SKM-1 treated with dmso at 0.1 percent for 144 hours (cell line): ENCODE results near the gene JUN.

Source experiments
- DNase-seq: peaks from one replicate; lab custom pipeline; 2025; ENCODE audit not compliant: unreplicated experiment; lab: John Stamatoyannopoulos, UW

JUN gene

GRCh38 chr1:58783993-58784757, at the start of gene JUN:
Gene JUN (minus strand): TSS chr1:58784047. CDS start chr1:58783070, 977 bp downstream.
- peak; percentile 98 for DNase-seq

DNA sequence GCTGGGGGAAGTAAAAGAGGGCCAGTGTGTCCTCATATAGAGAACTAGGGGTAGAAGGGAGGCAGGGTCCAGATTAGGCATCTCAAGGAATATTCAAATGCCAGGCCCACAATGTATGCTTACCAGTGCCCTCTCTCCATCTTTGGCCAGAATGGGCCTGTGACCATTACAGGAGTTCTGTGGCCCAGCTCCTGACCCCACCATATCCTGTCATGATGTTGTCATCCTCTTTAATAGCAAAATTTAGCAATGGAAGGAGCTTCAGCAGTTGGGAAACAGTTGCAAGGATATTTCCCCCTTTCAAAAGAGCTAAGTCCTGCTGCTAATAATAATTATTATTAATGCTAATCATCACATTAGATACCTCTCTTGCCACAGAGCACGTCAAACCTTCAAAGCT, 49.3 kb upstream of the JUN start:
- no peak for DNase-seq

DNA sequence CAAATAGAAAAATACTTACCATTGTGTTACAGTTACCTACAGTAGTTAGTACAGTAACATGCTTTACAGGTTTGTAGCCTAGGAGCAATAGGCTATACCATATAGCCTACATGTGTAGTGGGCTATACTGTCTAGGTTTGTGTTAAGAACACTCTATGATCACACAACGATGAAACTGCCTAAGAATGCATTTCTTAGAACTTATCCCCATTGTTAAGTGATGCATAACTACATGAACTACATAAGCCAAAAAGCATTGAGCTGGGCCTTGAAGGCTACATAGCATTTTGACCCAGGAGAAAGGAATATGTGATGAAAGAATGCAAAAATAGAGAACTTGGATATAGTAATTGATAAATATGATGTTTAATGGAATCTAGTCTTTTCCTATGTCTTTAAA, 46.4 kb upstream of the JUN start:
- DNase-seq, result no peak

- DNase-seq, result no peak
Measured at GRCh38 chr1:58829866-58830265, 46.0 kb upstream of the JUN start.

- DNase-seq, result no peak
Measured at GRCh38 chr1:58827298-58827697, 43.5 kb upstream of the JUN start.

DNA sequence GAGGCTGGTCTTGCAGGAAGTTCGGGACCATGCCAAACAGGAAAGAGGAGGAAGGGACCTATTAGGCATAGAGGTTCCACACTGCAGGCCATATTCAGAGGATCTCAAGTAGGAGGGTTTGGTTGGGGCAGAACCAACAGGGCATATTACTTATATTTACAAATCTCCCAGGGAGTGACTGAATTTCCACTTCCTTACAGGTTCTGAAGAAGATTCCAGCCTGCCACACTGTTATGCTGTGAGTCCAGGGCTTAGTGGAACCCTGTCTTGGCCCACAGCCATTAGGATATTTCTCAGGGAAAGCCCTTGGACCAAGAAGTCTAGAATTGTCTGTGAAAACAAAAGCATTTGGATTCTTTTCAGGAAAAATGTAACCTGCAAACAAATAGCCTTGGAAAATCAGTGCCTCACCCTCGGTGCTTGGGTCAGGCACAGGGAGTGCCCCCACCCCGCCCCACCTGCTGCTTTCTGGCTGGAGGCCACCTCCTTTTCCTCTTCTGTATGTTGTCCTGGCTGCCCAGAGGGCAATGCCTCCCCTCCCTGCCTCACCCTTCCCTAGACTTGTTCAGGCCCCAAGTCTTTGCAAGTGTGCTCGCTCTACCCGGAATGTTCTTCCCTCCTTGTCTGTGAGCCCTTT, 41.0 kb upstream of the JUN start:
- no peak for DNase-seq

GRCh38 chr1:58823481-58824010, 39.7 kb upstream of the JUN start:
- no peak for DNase-seq

GRCh38 chr1:58821309-58821708, 37.5 kb upstream of the JUN start:
- DNase-seq, result no peak

DNA sequence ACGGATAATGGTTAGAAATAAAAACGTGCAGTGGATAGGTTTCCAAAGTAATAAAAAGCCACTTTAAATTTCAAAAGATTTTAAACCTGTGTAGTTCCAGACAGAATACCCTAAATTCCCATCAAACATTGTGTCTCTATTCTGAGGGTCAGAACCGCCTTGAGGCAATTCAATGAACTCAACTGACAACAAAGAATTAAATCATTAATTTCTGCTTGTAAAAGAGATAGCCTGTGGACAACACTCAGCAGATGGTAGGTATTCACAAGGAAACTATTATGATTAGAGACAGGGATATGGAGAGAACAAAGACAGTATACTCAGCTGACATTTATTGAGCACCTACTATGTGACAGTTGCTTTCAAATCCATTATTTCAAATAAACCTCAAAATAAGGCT, 35.1 kb upstream of the JUN start:
- no peak for DNase-seq

GRCh38 chr1:58818075-58818474, 34.2 kb upstream of the JUN start:
- DNase-seq, result no peak

DNA sequence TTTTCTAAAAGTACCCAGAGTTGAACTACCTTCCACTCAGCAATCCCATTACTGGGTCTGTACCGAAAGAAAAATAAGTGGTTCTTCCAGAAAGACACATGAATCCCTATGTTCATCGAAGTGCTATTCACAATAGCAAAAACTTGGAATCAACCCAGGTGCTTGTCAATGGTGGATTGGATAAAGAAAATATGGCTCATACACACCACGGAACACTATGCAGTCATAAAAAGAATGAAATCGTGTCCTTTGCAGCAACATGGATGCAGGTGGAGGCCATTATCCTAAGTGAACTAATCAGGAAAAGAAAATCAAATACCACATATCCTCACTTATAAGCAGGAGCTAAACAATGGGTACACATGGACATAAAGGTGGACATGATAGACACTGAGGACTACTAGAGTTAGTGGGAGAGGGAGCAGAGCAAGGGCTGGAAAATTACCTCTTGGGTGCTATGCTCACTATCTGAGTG, 32.9 kb upstream of the JUN start:
- no peak for DNase-seq

GRCh38 chr1:58816072-58816746, 32.4 kb upstream of the JUN start:
- peak; percentile 79 for DNase-seq

GRCh38 chr1:58815686-58816071, 31.8 kb upstream of the JUN start:
- no peak for DNase-seq

GRCh38 chr1:58815069-58815685, 31.3 kb upstream of the JUN start:
- DNase-seq, result peak; percentile 73

DNA sequence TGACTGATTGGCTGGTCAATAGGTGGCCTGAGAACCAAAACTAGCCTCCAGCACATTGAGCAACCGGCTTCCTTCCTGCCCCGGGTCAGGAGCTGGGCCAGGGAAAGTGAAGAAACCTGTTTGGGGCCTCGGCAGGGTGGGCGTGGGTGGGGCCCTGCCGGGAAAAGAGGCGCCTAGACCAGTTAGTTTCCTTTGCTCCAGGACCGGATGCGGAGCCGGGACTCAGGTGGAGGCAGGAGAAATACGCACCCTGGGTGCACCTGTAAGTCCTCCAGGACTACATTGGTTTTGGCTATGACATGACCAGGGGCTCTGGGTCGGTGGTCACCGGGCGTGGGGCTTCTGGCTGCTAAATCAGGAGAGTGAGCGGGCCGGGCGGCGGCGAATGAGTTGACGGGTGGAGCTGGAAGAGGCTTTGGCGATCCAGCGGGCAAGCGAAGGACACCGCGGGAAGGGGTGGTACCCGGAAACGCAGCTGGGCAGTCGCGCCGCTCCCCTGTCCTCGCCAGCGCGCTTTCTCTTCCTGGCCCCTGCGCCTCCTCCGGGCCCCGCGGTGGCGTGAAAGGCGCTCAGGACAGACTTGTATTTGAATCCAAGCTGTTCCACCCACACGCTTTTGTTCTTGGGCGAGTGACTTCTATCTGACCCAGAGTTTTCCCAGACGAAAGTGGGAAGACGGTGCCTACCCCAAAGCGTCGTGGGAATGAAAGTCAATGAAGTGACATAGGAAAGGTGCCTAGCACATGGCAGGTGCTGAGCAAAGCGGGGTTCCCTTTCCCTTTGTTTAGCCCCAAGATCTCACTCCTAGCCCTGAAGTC, 30.6 kb upstream of the JUN start:
- DNase-seq, result no peak

GRCh38 chr1:58813801-58814200, 30.0 kb upstream of the JUN start:
- DNase-seq, result no peak

GRCh38 chr1:58813361-58813760, 29.5 kb upstream of the JUN start:
- DNase-seq, result peak; percentile 18

DNA sequence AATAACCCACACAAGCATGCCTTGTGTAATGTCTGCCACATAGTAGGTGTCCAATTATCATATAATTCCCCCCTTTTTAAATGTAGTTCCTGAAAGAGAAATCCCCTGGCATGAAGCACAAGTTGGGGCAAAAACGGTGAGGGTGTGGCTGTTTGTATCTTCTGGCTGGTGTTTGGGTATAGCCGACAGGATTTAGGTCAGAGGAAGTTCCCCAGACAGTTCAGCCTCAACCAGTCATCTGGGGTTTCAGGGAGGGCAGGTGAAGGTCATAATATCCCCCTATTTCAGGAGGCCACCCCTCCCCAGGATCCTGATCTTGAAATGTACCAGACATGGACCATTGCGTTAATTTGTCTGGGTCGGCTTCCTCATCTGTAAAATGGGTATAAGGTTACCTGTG, 29.1 kb upstream of the JUN start:
- DNase-seq, result no peak

DNA sequence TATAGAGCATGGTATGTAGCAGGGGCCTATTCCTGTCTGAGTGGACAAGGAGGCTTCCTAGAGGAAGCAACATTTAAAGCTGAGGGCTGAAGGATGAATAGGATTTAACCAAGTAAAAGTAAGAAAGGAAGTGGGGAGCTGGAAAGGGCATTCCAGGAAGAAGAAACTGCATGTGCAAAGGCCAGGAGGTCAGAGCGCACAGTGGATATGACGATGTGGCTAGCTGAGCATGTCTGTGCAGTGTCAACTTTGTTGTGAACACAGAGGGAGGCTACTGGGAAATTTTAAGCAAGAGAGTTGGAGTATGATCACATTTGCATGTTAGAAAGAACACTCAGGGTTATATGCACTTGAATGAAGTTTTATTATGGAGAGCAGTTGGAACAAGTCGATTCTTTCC, 28.6 kb upstream of the JUN start:
- no peak for DNase-seq

DNA sequence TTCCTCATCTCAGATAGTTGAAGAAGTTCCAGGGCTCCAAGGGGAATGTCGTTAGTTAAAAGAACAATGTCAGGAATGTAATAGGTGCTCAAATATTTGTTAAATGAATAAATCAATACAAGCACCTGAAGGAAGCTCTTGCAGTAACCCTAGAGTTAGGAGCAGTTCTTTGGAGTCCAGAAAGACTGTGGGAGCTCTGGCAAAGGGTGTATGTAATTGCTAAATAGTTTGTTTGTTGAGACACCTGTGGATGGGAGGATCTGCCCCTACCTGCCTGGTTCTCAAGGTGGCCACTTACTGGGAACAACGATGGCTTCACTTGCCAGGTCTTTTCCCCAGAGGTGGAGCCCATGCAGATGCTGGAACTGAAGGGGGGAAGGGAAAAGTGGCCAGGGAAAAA, 27.5 kb upstream of the JUN start:
- DNase-seq, result no peak
